Brain microvascular endothelial cell (primary cell): Measurements from ENCODE around the gene MAB21L2.
"Not testable (repeated sequence)": the region's sequence is repeated elsewhere in the genome, so short reads cannot be mapped to it uniquely, and the experiment has no call there.

Source experiments
- DNase-seq: peaks from one replicate; pipeline ENCODE4 v3.0.0-alpha.2; 2020
- H3K27ac ChIP-seq: fragments of 250-450 bp; sonication (Bioruptor Pico); 2 replicates; pipeline ENCODE4 v1.5.1; 2020; ENCODE audit warnings: mild to moderate bottlenecking, moderate library complexity
- H3K27me3 ChIP-seq: fragments of 250-450 bp; sonication (Bioruptor Pico); replicated peaks from 2 replicates; pipeline ENCODE4 v1.5.1; 2020; ENCODE audit warnings: mild to moderate bottlenecking
- H3K36me3 ChIP-seq: fragments of 250-450 bp; sonication (Bioruptor Pico); replicated peaks from 2 replicates; pipeline ENCODE4 v1.5.1; 2020; ENCODE audit warnings: mild to moderate bottlenecking
- H3K4me3 ChIP-seq: 2 replicates; pipeline ENCODE4 v1.5.1; 2011; ENCODE audit warnings: low read depth, mild to moderate bottlenecking, control low read depth, low read length, moderate library complexity
- CTCF ChIP-seq: IDR thresholded peaks from 2 replicates; pipeline ENCODE4 v1.5.1; 2011; ENCODE audit warnings: low read depth, mild to moderate bottlenecking, moderate library complexity, low read length, control low read depth, inconsistent platforms; ENCODE audit errors: missing control alignments
- in situ Hi-C: cut with HindIII; loops from 2 replicates; pipeline ENCODE4 v1.10.0; 2017; ENCODE audit warnings: low sequenced_read_pairs, low pct_ligation_motif_present

The MAB21L2 gene

GRCh38 chr4:150582146-150582872, at the start of gene MAB21L2:
Gene MAB21L2 (plus strand): TSS chr4:150582151. CDS start chr4:150583030, 879 bp downstream.
- Histone ChIP-seq H3K27me3 (no peaks in the 10 kb centered on the region), H3K4me3 (peak within 1 kb of the TSS; percentile 75)

GRCh38 chr4:150533673-150534072, 48.3 kb upstream of the MAB21L2 start:
- Histone ChIP-seq H3K27ac (no peak overlapping the region), H3K36me3 (no peaks in the 10 kb centered on the region), H3K27me3 (no peaks in the 10 kb centered on the region), H3K4me3 (no peak overlapping the region)
- TF ChIP-seq CTCF: no peak
- in situ Hi-C loops: no loop called here
- no peak for DNase-seq

More at GRCh38 chr4:150582146-150582872, at the start of gene MAB21L2:
- TF ChIP-seq CTCF: peak; percentile 11
- Histone ChIP-seq H3K27ac (peak within 1 kb of the TSS; percentile 8), H3K36me3 (no peaks in the 10 kb centered on the region)
- no peak for DNase-seq
- in situ Hi-C loops: loop anchor here (25.0 kb wide), 1 partner anchor 270 kb away; no protein-coding TSS in a partner anchor

- Histone ChIP-seq H3K4me3 (no peak overlapping the region), H3K27me3 (no peaks in the 10 kb centered on the region), H3K27ac (no peak overlapping the region), H3K36me3 (no peaks in the 10 kb centered on the region)
- in situ Hi-C loops: no loop called here
- DNase-seq: no peak
- TF ChIP-seq CTCF: no peak
Measured at GRCh38 chr4:150534818-150535217, 47.1 kb upstream of the MAB21L2 start.

- H3K27me3 ChIP-seq, H3K27ac ChIP-seq, H3K4me3 ChIP-seq, DNase-seq, in situ Hi-C loops, H3K36me3 ChIP-seq: not testable (repeated sequence)
Measured at GRCh38 chr4:150537911-150538310, 44.0 kb upstream of the MAB21L2 start.

GRCh38 chr4:150540536-150540935, 41.4 kb upstream of the MAB21L2 start:
- in situ Hi-C loops: no loop called here
- H3K4me3 ChIP-seq: no peak overlapping the region
- TF ChIP-seq CTCF: no peak
- H3K27ac ChIP-seq: no peak overlapping the region
- no peaks in the 10 kb centered on the region for H3K36me3 ChIP-seq
- no peak for DNase-seq
- H3K27me3 ChIP-seq: no peaks in the 10 kb centered on the region

GRCh38 chr4:150540959-150541360, 41.0 kb upstream of the MAB21L2 start:
- Histone ChIP-seq H3K36me3 (no peaks in the 10 kb centered on the region), H3K27ac (no peak overlapping the region), H3K4me3 (no peak overlapping the region), H3K27me3 (no peaks in the 10 kb centered on the region)
- in situ Hi-C loops: no loop called here
- DNase-seq: no peak
- no peak for TF ChIP-seq CTCF
